Neural progenitor cell (in vitro differentiated cells): ENCODE results near the gene CYP39A1.

Experiments
- EZH2 ChIP-seq: fragments of 200-600 bp; sonication (generic); IDR thresholded peaks from 2 replicates; pipeline ENCODE4 v1.6.1; 2017; ENCODE audit warnings: antibody characterized with exemption, mild to moderate bottlenecking, moderate library complexity
- EZH2phosphoT487 ChIP-seq: fragments of 200-600 bp; sonication (generic); IDR thresholded peaks from 2 replicates; pipeline ENCODE4 v1.6.1; 2017; ENCODE audit warnings: antibody characterized with exemption
- TF ChIP-seq, protein P1 (sequence below): fragments of 200-600 bp; sonication (generic); IDR thresholded peaks from 2 replicates; pipeline ENCODE4 v1.5.1; 2017; ENCODE audit warnings: antibody characterized with exemption, mild to moderate bottlenecking

DNA sequence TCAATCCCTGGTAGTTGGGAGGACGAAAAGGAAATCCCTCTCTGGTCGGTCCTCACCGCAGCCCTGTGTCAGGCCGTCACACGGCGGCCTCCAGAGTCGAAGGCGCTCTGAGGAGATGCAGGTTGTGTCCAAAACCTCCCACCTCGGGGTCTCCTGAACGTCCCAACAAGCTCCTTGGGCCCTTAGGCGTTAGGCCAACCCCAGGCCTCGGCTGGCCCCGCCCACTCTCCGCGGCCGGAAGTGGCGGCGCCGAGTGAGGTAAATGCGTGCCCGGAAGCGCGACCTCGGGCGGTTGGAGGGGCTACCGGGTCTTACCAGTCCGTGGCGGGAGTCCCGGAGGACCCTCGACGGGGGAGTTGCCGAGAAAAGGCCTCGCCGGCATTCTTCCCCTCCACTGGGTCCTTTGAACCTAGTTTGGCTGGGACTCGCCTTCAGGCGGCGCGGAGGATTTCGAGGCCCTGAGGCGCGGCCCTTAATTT, 35.0 kb upstream of the CYP39A1 start, which contains the start of gene TDRD6:
- TF ChIP-seq, protein P1, sequence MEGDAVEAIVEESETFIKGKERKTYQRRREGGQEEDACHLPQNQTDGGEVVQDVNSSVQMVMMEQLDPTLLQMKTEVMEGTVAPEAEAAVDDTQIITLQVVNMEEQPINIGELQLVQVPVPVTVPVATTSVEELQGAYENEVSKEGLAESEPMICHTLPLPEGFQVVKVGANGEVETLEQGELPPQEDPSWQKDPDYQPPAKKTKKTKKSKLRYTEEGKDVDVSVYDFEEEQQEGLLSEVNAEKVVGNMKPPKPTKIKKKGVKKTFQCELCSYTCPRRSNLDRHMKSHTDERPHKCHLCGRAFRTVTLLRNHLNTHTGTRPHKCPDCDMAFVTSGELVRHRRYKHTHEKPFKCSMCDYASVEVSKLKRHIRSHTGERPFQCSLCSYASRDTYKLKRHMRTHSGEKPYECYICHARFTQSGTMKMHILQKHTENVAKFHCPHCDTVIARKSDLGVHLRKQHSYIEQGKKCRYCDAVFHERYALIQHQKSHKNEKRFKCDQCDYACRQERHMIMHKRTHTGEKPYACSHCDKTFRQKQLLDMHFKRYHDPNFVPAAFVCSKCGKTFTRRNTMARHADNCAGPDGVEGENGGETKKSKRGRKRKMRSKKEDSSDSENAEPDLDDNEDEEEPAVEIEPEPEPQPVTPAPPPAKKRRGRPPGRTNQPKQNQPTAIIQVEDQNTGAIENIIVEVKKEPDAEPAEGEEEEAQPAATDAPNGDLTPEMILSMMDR = no peak
- TF ChIP-seq EZH2phosphoT487 = no peak
- no peak for TF ChIP-seq EZH2
